CD4-positive, alpha-beta T cell treated with Interleukin-6 for 4 hours (primary cell): ENCODE results near the gene TRAPPC2L.
"Not testable (repeated sequence)": the region's sequence is repeated elsewhere in the genome, so short reads cannot be mapped to it uniquely, and the experiment has no call there.

Experiments used
- DNase-seq: peaks from one replicate; pipeline ENCODE4 v3.0.0-alpha.2; 2020; ENCODE audit warnings: mixed read lengths

TRAPPC2L gene

GRCh38 chr16:88894266-88894665, 37.3 kb downstream of the TRAPPC2L start:
- not testable (repeated sequence) for DNase-seq

DNA sequence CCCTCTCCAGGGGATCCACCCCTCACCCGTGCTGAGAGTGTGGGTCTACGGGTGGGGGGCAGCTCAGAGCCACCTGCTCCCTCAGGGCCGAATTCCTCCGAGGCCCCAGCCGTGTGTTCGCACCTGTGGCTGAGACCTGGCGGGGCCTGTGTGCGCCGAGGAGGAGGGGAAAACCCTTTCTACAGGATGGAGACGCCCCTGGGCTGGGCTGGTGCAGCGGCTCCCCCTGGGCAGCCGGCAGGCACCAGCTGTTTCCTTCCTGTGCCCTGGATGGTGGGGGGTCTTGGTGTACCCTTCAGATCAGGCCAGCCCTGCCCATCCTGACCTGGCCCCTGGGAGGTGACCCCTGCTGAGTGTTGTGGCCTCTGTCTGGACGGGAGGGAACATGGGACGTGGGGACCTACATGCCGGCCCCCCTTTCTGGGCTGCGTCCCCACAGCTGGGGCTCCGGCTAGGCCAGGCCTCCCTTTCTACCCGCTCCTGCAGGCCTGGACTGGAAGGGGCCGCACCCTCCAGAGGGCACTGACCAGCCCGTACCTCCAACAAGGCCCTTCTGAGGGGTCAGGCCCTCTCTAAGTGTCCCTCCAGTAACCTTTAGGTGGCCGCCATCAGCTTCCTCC, 37.9 kb downstream of the TRAPPC2L start:
- DNase-seq: no peak

GRCh38 chr16:88895335-88895734, 38.4 kb downstream of the TRAPPC2L start:
- no peak for DNase-seq

- no peak for DNase-seq
Observed at GRCh38 chr16:88896238-88897070, 39.5 kb downstream of the TRAPPC2L start.

GRCh38 chr16:88897696-88898425, 40.9 kb downstream of the TRAPPC2L start:
- DNase-seq: no peak

DNA sequence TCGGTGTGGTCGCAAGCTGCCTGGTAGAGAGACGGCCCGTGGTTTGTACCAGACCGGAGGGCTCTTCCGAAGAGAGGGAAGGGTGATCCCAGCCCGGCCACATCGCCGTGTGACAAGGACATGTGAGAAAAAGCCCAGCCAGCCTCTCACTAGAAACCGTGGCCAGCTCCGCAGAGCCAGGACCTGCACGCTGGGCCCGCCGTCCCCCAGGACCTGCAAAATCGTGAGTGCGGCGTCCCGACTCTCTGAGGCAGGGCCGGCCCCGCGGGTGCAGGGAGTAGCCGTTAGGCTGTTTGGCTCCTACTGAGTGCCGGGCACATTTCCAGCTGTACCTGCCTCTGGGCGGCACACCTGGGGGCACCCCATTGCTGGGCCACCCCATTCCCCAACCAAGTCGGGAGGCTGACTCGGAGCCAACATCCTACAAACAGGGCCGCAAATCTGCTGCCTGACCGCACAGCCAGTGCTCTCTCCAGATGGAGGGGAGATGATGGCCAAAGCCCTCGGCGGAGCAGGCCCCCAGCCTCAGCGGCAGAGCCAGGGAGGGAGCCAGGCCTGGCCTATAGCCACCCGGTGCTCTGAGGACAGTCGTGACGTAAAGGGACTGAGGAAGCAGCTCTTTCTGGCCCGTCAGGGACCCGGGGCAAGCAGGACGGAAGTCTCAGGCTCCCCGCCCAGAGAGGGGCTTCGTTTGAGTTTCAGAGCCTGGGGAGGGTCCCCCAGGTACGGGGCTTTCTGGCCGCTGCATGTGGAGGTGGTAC, 43.2 kb downstream of the TRAPPC2L start:
- DNase-seq: no peak

- DNase-seq: no peak
Observed at GRCh38 chr16:88900662-88901052, 43.7 kb downstream of the TRAPPC2L start.

GRCh38 chr16:88901718-88902337, 44.9 kb downstream of the TRAPPC2L start:
- no peak for DNase-seq

DNA sequence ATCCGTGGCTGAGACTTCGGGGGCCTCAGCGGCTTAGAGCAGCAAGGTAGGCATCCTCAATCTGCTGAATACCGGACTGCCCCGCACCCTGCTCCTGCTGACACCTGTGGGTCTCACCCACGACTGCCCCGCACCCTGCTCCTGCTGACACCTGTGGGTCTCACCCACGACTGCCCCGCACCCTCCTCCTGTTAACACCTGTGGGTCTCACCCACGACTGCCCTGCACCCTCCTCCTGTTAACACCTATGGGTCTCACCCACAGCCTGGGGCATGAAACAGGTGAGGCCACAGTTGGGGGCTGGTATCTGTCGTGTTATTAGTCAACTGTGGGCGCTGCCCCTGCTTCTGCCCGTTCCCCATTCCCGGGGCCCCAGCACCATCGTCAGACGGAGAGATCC, 45.8 kb downstream of the TRAPPC2L start:
- no peak for DNase-seq

- no peak for DNase-seq
Observed at GRCh38 chr16:88903267-88903666, 46.3 kb downstream of the TRAPPC2L start.

DNA sequence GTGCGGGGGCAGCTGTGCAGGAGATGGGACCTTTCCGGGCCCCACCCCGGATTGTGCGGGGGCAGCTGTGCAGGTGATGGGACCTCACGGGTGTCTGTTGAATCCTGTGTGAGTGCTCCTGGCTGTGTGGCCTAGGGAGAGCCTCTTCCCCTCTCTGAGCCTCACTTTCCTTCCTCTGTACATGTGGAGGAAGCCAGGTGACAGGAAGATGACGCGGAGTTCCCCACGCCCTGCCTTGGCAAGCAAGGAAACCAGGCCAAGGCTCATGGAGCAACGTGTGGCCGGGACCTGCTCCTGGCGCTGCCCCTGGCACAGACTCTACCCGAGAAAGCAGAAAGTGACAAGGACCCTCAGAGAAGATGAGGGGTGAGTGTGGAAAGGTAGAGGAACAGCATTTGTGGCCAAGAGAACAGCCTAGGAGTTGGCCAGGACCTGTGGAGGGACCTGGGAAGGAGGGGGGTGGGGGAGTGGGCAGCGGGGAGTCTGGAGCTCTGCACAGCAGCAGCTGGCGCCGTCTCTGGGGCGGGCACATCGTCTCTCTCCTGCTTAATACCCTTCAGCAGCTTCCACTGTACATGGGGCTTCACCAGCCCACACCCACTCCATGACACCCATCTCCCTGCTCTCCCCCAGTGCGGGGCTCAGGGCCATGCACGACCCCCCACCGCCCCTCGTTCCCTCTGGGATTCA, 47.9 kb downstream of the TRAPPC2L start:
- DNase-seq: no peak

DNA sequence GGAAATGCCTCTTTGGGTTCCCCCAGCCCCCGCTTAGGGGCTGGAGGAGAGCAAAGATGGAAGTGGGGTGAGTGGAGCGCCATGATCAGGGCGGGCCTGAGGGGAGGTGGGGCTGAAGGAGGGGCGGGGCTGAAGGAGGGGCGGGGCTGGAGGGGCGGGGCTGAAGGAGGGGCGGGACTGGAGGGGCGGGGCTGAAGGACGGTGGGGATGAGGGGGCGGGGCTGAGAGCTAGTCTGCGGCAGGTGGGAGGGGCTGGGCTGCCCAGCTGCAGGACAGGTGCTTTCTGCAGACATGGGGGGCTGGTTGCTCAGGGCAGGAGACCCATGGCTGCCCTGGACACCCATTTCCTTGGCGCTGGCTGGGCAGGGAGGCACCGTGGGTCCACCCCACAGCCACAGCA, 48.6 kb downstream of the TRAPPC2L start:
- no peak for DNase-seq

DNA sequence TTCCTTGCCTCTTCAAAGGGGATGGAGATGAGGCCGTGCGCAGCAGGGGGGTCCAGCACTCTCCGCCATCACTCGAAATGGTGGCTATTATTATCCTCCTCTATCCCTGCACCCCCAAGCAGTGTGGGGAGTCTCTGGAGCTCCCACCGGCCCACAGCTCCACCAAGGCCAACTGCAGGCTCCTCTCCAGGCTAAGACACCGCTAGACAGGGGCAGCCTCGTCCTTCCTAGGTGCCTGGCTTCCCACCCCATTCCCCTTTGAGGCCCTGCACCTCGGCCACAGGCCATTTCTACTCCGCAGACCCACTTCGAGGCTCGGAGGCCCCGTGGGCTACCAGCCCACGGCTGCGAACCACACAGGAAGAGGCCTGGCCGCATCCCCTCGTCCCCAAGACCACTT, 49.1 kb downstream of the TRAPPC2L start:
- no peak for DNase-seq

GRCh38 chr16:88906535-88907105, 49.7 kb downstream of the TRAPPC2L start:
- no peak for DNase-seq

GRCh38 chr16:88907768-88908167, 50.8 kb downstream of the TRAPPC2L start:
- DNase-seq: no peak

GRCh38 chr16:88908307-88908706, 51.4 kb downstream of the TRAPPC2L start:
- no peak for DNase-seq

- no peak for DNase-seq
Observed at GRCh38 chr16:88909431-88910210, 52.7 kb downstream of the TRAPPC2L start.

GRCh38 chr16:88910284-88911135, 53.6 kb downstream of the TRAPPC2L start:
- no peak for DNase-seq

- no peak for DNase-seq
Observed at GRCh38 chr16:88911136-88911945, 54.4 kb downstream of the TRAPPC2L start.
